ENCODE data around the gene IRS2. TPM values are rescaled to one million over a fixed set of nuclear protein-coding genes. Genes with fewer than 3 reads are reported as not detected.

The IRS2 gene
- total RNA-seq, 2 experiments from 2014 or later = 0.63 to 2.7 TPM

DNA sequence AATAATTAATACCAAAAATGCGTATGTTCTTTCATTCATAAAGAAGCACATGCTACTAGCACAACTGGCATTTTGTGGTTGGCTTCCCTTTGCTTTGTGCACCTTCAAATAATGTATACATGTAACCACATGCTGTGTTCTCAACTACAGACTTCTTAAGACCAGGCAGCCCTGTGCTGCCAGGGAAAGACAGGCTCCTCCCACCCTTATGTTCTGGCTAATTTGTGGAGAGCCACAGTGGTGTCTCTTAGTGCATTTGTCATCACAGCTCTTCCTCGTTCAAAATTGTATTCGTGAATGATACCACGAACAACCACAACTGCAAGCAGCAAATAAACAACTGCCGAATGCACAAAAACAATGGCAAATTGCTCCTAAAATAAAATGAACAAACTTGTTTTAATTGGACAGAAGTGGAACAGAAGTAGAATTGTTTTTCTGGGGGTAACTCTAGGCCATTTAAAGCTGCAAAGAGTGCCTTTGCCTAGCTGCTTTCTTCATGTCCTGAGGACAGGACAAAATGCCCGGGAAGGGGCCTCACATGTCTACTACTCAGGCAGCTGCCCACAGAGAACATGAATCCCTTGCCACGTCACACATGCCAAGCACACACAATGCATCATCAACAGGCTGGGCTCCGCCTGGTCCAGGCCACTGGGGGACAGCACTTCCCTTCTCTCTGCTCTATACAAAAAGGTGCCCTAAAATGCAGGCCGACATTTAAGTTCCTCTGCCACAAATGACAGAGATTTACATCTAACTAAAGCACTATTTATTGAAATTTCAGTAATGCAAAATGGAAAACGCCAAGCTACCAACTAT lies 21.7 kb downstream of the IRS2 start:
- Histone ChIP-seq H3K4me3 (ENCODE audit: low read depth, low read length, poor library complexity, severe bottlenecking) (no peak overlapping the region), H3K36me3 (ENCODE audit: insufficient read depth, low read length) (no peaks in the 10 kb centered on the region), H2AFZ (ENCODE audit: low read length) (no peak overlapping the region), H3K4me2 (ENCODE audit: low read length) (no peak overlapping the region), H3K4me1 (ENCODE audit: insufficient read depth, low read length, poor library complexity, severe bottlenecking) (no peaks in the 10 kb centered on the region), H3K79me2 (ENCODE audit: insufficient read depth, low read depth, low read length) (no peaks in the 10 kb centered on the region), H3K9me2 (ENCODE audit: insufficient read depth, low read length) (no peaks in the 10 kb centered on the region), H3K27ac (ENCODE audit: low read depth, low read length, poor library complexity, severe bottlenecking) (no peak overlapping the region), H3K9me3 (ENCODE audit: low read length) (no peaks in the 10 kb centered on the region), H4K20me1 (ENCODE audit: insufficient read depth, low read length) (no peaks in the 10 kb centered on the region)
- DNase-seq (ENCODE audit: low spot score) = no peak
- no TSS peak for BruUV-seq (replicated peaks)
- ChIA-PET CTCF (ENCODE audit: unreplicated experiment) (no interaction called here), POLR2A (no interaction called here)
- TF ChIP-seq, protein P1, sequence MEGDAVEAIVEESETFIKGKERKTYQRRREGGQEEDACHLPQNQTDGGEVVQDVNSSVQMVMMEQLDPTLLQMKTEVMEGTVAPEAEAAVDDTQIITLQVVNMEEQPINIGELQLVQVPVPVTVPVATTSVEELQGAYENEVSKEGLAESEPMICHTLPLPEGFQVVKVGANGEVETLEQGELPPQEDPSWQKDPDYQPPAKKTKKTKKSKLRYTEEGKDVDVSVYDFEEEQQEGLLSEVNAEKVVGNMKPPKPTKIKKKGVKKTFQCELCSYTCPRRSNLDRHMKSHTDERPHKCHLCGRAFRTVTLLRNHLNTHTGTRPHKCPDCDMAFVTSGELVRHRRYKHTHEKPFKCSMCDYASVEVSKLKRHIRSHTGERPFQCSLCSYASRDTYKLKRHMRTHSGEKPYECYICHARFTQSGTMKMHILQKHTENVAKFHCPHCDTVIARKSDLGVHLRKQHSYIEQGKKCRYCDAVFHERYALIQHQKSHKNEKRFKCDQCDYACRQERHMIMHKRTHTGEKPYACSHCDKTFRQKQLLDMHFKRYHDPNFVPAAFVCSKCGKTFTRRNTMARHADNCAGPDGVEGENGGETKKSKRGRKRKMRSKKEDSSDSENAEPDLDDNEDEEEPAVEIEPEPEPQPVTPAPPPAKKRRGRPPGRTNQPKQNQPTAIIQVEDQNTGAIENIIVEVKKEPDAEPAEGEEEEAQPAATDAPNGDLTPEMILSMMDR (conservative IDR thresholded peaks at IDR 0.05; ENCODE audit: low read length) = no peak
- TF ChIP-seq EZH2phosphoT487 (IDR thresholded peaks at IDR 0.05; ENCODE audit: borderline replicate concordance, low read depth, low read length) = no peak
- intact Hi-C loops (cut with micrococcal nuclease; ENCODE audit: unreplicated experiment) = no loop called here

DNA sequence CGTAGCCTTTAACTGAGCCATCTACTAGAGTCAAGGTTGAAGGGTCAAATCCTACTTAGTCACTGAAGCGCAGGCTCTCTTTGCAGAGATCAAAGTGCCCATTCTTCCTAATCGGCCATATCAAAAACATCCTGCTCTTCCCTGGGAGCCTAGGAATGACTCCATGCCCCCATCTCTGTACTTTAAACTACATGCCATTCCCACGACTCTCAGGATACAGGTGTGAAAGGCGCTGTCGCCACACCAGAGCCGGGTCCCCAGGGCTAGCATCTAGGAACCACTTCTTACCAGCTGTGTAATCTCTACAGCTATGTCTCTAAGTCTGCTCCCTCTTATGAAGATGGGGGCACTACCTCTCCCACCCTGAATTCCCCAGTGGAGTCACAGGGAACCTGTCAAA lies 22.3 kb downstream of the IRS2 start:
- CTCF ChIA-PET (ENCODE audit: unreplicated experiment) = no interaction called here
- BruUV-seq (replicated peaks) = no TSS peak
- no peak for TF ChIP-seq EZH2phosphoT487 (IDR thresholded peaks at IDR 0.05; ENCODE audit: borderline replicate concordance, low read depth, low read length)
- TF ChIP-seq, protein P1 (conservative IDR thresholded peaks at IDR 0.05; ENCODE audit: low read length) = no peak
- no peaks in the 10 kb centered on the region for H3K9me2 ChIP-seq (ENCODE audit: insufficient read depth, low read length)
- no peaks in the 10 kb centered on the region for H3K36me3 ChIP-seq (ENCODE audit: insufficient read depth, low read length)
- H3K4me1 ChIP-seq (ENCODE audit: insufficient read depth, low read length, poor library complexity, severe bottlenecking) = no peaks in the 10 kb centered on the region
- H3K4me2 ChIP-seq (ENCODE audit: low read length) = no peak overlapping the region
- H4K20me1 ChIP-seq (ENCODE audit: insufficient read depth, low read length) = no peaks in the 10 kb centered on the region
- intact Hi-C loops (cut with micrococcal nuclease; ENCODE audit: unreplicated experiment) = no loop called here
- DNase-seq (ENCODE audit: low spot score) = no peak
- POLR2A ChIA-PET = no interaction called here
- H3K79me2 ChIP-seq (ENCODE audit: insufficient read depth, low read depth, low read length) = no peaks in the 10 kb centered on the region
- no peak overlapping the region for H3K4me3 ChIP-seq (ENCODE audit: low read depth, low read length, poor library complexity, severe bottlenecking)
- no peak overlapping the region for H3K27ac ChIP-seq (ENCODE audit: low read depth, low read length, poor library complexity, severe bottlenecking)
- H2AFZ ChIP-seq (ENCODE audit: low read length) = no peak overlapping the region
- no peaks in the 10 kb centered on the region for H3K9me3 ChIP-seq (ENCODE audit: low read length)

- TF ChIP-seq EZH2phosphoT487 (IDR thresholded peaks at IDR 0.05; ENCODE audit: borderline replicate concordance, low read depth, low read length) = no peak
- TF ChIP-seq, protein P1 (conservative IDR thresholded peaks at IDR 0.05; ENCODE audit: low read length) = no peak
- H3K9me3 ChIP-seq (ENCODE audit: low read length) = no peaks in the 10 kb centered on the region
- no peaks in the 10 kb centered on the region for H3K9me2 ChIP-seq (ENCODE audit: insufficient read depth, low read length)
- H3K79me2 ChIP-seq (ENCODE audit: insufficient read depth, low read depth, low read length) = no peaks in the 10 kb centered on the region
- H3K27ac ChIP-seq (ENCODE audit: low read depth, low read length, poor library complexity, severe bottlenecking) = no peak overlapping the region
- H2AFZ ChIP-seq (ENCODE audit: low read length) = no peak overlapping the region
- CTCF ChIA-PET (ENCODE audit: unreplicated experiment) = no interaction called here
- POLR2A ChIA-PET = no interaction called here
- no TSS peak for BruUV-seq (replicated peaks)
- no peak for DNase-seq (ENCODE audit: low spot score)
- H3K4me1 ChIP-seq (ENCODE audit: insufficient read depth, low read length, poor library complexity, severe bottlenecking) = no peaks in the 10 kb centered on the region
- H3K36me3 ChIP-seq (ENCODE audit: insufficient read depth, low read length) = no peaks in the 10 kb centered on the region
- intact Hi-C loops (cut with micrococcal nuclease; ENCODE audit: unreplicated experiment) = no loop called here
- H3K4me2 ChIP-seq (ENCODE audit: low read length) = no peak overlapping the region
- H3K4me3 ChIP-seq (ENCODE audit: low read depth, low read length, poor library complexity, severe bottlenecking) = no peak overlapping the region
- no peaks in the 10 kb centered on the region for H4K20me1 ChIP-seq (ENCODE audit: insufficient read depth, low read length)
Observed at GRCh38 chr13:109762791-109763190, 23.6 kb downstream of the IRS2 start.

Measured in OCI-LY7 (cell line).